AG20443 (cell line): ENCODE results near the gene DARS1.
"Not testable (repeated sequence)": the region's sequence is repeated elsewhere in the genome, so short reads cannot be mapped to it uniquely, and the experiment has no call there.

Experiments used
- DNase-seq: peaks from one replicate; pipeline ENCODE4 v3.0.0; 2012; ENCODE audit warnings: low spot score, mixed read lengths

The DARS1 gene

GRCh38 chr2:135885709-135886108 is 99.7 kb downstream of the DARS1 start:
- DNase-seq: no peak

- DNase-seq: no peak
These were observed 103.0 kb downstream of the DARS1 start for GRCh38 chr2:135882415-135882814.

GRCh38 chr2:135876770-135877169 is 108.7 kb downstream of the DARS1 start:
- DNase-seq: not testable (repeated sequence)

- peak; percentile 99 for DNase-seq
These were observed 109.2 kb downstream of the DARS1 start, which contains the start of gene MCM6 for GRCh38 chr2:135876066-135876711. Gene MCM6, minus strand, starts transcription at chr2:135876443. Its CDS starts 78 bp downstream, at chr2:135876365.

GRCh38 chr2:135875491-135876065 is 109.8 kb downstream of the DARS1 start:
- peak; percentile 80 for DNase-seq

- DNase-seq: no peak
These were observed 110.6 kb downstream of the DARS1 start for GRCh38 chr2:135874777-135875365.

GRCh38 chr2:135870571-135870970 is 114.9 kb downstream of the DARS1 start:
- no peak for DNase-seq

GRCh38 chr2:135863233-135863632 is 122.2 kb downstream of the DARS1 start:
- peak; percentile 12 for DNase-seq

GRCh38 chr2:135862718-135863117 is 122.7 kb downstream of the DARS1 start:
- DNase-seq: no peak
